ENCODE measurements around the gene NEUROG2. TPM values are rescaled to one million over a fixed set of nuclear protein-coding genes. Genes with fewer than 3 reads are reported as not detected.
"Not testable (repeated sequence)": the region's sequence is repeated elsewhere in the genome, so short reads cannot be mapped to it uniquely, and the experiment has no call there.

Gene NEUROG2
- total RNA-seq, 3 donors from 2014 or later (not counting 1 experiment from before 2014, with no cell fraction given) = not detected

- H3K27me3 Mint-ChIP-seq (ENCODE audit: low read depth in 2 of 2) = peaks cover 41 to 73% of the 10 kb centered on the region in 2 donors
- DNase-seq (no peak), ATAC-seq (no peak)
- Histone ChIP-seq H3K27me3 (ENCODE audit: control insufficient read depth, insufficient read depth, low read length) (peaks cover 18% of the 10 kb centered on the region), H3K36me3 (ENCODE audit: control insufficient read depth, insufficient read depth, low read length) (no peaks in the 10 kb centered on the region), H3K27ac (ENCODE audit: low read length) (no peak overlapping the region), H3K9me3 (ENCODE audit: control insufficient read depth, insufficient read depth, low read length) (no peaks in the 10 kb centered on the region), H3K4me3 (ENCODE audit: low read length) (no peak overlapping the region), H3K4me1 (ENCODE audit: control insufficient read depth, insufficient read depth, low read length) (peaks cover 7% of the 10 kb centered on the region)
- 84% methylated on average over 4 of the region's 4 CpGs for WGBS (ENCODE audit: insufficient coverage)
- no peak overlapping the region for H3K27ac Mint-ChIP-seq
- no peak for TF ChIP-seq CTCF (IDR thresholded peaks at IDR 0.05)
- peaks cover 8 to 14% of the 10 kb centered on the region in 2 donors for H3K4me1 Mint-ChIP-seq
- H3K36me3 Mint-ChIP-seq = peaks cover 12% of the 10 kb centered on the region
- H3K9me3 Mint-ChIP-seq = no peaks in the 10 kb centered on the region
- intact Hi-C loops (cut with micrococcal nuclease) = no loop called here
- H3K4me3 Mint-ChIP-seq = no peak overlapping the region
Measured at GRCh38 chr4:112504807-112505206, 11.2 kb downstream of the NEUROG2 start.

GRCh38 chr4:112502871-112503270, 13.1 kb downstream of the NEUROG2 start:
- Mint-ChIP-seq H3K27ac (no peak overlapping the region), H3K27me3 (ENCODE audit: low read depth in 2 of 2) (peaks cover 25 to 57% of the 10 kb centered on the region in 2 donors), H3K36me3 (no peaks in the 10 kb centered on the region), H3K4me3 (no peak overlapping the region), H3K9me3 (no peaks in the 10 kb centered on the region), H3K4me1 (no peaks in the 10 kb centered on the region)
- Histone ChIP-seq H3K4me3 (ENCODE audit: low read length) (no peak overlapping the region), H3K27ac (ENCODE audit: low read length) (no peak overlapping the region), H3K27me3 (ENCODE audit: control insufficient read depth, insufficient read depth, low read length) (peaks cover 8% of the 10 kb centered on the region), H3K9me3 (ENCODE audit: control insufficient read depth, insufficient read depth, low read length) (no peaks in the 10 kb centered on the region), H3K36me3 (ENCODE audit: control insufficient read depth, insufficient read depth, low read length) (no peaks in the 10 kb centered on the region), H3K4me1 (ENCODE audit: control insufficient read depth, insufficient read depth, low read length) (no peaks in the 10 kb centered on the region)
- 75% methylated on average over 4 of the region's 5 CpGs for WGBS (ENCODE audit: insufficient coverage)
- no peak for TF ChIP-seq CTCF (IDR thresholded peaks at IDR 0.05)
- intact Hi-C loops (cut with micrococcal nuclease) = no loop called here
- DNase-seq (no peak), ATAC-seq (no peak)

- no peak for TF ChIP-seq CTCF (IDR thresholded peaks at IDR 0.05)
- intact Hi-C loops (cut with micrococcal nuclease) = no loop called here
- Mint-ChIP-seq H3K4me3 (no peak overlapping the region), H3K27me3 (ENCODE audit: low read depth in 2 of 2) (peaks cover 0 to 2% of the 10 kb centered on the region in 2 donors), H3K9me3 (peaks cover 3 to 10% of the 10 kb centered on the region in 2 donors), H3K36me3 (no peaks in the 10 kb centered on the region), H3K4me1 (no peaks in the 10 kb centered on the region), H3K27ac (no peak overlapping the region)
- no peaks in the 10 kb centered on the region for H3K9me3 ChIP-seq (ENCODE audit: control insufficient read depth, insufficient read depth, low read length)
- no peak overlapping the region for H3K4me3 ChIP-seq (ENCODE audit: low read length)
- ATAC-seq (no peak), DNase-seq (no peak)
- no peaks in the 10 kb centered on the region for H3K27me3 ChIP-seq (ENCODE audit: control insufficient read depth, insufficient read depth, low read length)
- no peaks in the 10 kb centered on the region for H3K36me3 ChIP-seq (ENCODE audit: control insufficient read depth, insufficient read depth, low read length)
- no peaks in the 10 kb centered on the region for H3K4me1 ChIP-seq (ENCODE audit: control insufficient read depth, insufficient read depth, low read length)
- H3K27ac ChIP-seq (ENCODE audit: low read length) = no peak overlapping the region
- WGBS (ENCODE audit: insufficient coverage) = 93% methylated on average over 6 of the region's 7 CpGs
Measured at GRCh38 chr4:112492321-112492720, 23.7 kb downstream of the NEUROG2 start.

- DNase-seq; H3K27me3 Mint-ChIP-seq (ENCODE audit: low read depth in 2 of 2); H3K27me3 ChIP-seq (ENCODE audit: control insufficient read depth, insufficient read depth, low read length); H3K9me3 Mint-ChIP-seq; ATAC-seq; H3K27ac ChIP-seq (ENCODE audit: low read length); H3K36me3 Mint-ChIP-seq; H3K4me1 ChIP-seq (ENCODE audit: control insufficient read depth, insufficient read depth, low read length); H3K4me1 Mint-ChIP-seq; H3K4me3 ChIP-seq (ENCODE audit: low read length); H3K4me3 Mint-ChIP-seq; intact Hi-C loops (cut with micrococcal nuclease); H3K36me3 ChIP-seq (ENCODE audit: control insufficient read depth, insufficient read depth, low read length); H3K9me3 ChIP-seq (ENCODE audit: control insufficient read depth, insufficient read depth, low read length); H3K27ac Mint-ChIP-seq: not testable (repeated sequence)
- 96% methylated on average over 3 of the region's 3 CpGs for WGBS (ENCODE audit: insufficient coverage)
Measured at GRCh38 chr4:112490808-112491207, 25.2 kb downstream of the NEUROG2 start.
